GM18498 (cell line): ENCODE results near the gene ENPP5.

Experiments used
- ATAC-seq: cut with Tn5 transposase; IDR thresholded peaks from one replicate; pipeline ENCODE4 v1.9.1; 2021; ENCODE audit warnings: mild to moderate bottlenecking, moderate library complexity; ENCODE audit not compliant: unreplicated experiment

ENPP5 gene

DNA sequence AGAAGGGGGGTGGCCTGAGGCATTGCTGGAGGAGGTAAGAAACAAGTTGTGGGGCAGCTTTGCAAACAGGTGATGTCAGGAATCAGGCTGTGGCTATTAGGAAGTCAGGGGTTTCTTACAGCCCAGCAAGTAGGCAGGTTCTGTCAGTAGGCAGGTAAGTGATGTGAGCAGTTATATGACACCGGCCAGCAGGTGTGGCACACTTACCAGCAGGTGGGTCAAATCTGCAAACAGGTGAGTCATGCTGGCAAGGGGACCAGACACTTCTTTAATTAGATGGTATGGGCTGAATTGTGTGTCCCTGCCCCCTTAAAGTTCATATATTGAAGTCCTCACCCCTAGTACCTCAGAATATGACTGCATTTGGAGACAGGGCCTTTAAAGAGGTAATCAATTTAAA lies 57.4 kb downstream of the ENPP5 start:
- ATAC-seq: no peak
